Cerebellar cortex (tissue), 1 donor: ENCODE results near the gene URM1.

Experiments
- DNase-seq: peaks from one replicate; pipeline ENCODE4 v3.0.0-alpha.2; 2015; ENCODE audit warnings: low spot score

The URM1 gene

DNA sequence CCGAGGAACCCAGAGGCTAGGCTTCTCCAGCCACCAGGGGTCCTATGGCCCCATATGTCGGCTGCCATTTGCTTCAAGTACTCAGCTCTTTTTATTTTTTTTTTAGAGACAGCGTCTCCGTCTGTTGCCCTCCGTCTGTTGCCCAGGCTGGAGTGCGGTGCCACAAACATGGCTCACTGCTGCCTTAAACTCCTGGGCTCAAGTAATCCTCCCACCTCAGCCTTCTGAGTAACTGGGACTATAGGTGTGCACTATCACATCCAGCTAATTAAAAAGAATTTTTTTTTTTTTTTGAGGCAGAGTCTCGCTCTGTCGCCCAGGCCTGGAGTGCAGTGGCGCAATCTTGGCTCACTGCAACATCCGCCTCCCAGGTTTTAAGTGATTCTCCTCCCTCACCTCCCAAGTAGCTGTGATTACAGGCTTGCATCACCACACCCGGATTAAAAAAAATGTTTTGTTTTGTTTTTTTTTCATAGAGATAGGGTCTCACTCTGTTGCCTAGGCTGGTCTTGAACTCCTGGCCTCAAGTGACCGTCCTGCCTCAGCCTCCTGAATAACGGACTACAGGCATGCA, 58.4 kb downstream of the URM1 start:
- DNase-seq, result peak; percentile 75

DNA sequence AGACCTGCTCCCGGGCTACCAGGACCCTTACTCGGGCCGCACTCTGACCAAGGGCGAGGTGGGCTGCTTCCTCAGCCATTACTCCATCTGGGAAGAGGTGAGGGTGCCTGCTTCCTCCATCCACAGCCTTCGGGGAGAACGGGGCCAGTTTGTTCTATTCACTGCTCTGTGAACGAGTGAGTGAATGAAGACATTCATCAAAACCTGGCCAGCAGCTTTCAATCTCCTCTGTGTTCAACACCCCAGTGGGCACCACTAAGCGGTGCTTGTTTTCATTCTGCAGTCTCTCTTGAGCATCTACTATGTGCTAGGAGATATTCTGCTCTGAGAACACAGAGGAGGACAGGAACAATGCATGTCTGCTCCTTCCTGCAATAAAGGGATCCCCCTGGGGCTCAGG, 60.0 kb downstream of the URM1 start:
- DNase-seq, result no peak

DNA sequence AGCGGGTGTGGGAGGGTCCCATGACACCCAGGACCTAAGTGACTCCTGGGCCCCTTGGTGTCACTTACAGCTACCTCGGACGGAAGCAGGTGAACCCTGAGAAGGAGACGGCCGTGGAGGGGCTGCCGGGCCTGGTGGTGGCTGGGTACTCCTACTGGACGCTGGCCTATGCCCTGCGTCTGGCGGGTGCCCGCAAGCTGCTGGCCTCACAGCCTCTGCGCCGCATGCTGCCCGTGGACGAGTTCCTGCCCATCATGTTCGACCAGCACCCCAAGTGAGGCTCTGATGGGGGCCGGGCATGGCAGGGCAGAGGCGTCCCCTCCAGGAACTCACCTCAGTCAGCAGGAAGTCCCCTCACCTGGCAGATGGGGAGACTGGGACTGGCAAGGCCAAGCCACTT, 63.2 kb downstream of the URM1 start:
- DNase-seq, result no peak

DNA sequence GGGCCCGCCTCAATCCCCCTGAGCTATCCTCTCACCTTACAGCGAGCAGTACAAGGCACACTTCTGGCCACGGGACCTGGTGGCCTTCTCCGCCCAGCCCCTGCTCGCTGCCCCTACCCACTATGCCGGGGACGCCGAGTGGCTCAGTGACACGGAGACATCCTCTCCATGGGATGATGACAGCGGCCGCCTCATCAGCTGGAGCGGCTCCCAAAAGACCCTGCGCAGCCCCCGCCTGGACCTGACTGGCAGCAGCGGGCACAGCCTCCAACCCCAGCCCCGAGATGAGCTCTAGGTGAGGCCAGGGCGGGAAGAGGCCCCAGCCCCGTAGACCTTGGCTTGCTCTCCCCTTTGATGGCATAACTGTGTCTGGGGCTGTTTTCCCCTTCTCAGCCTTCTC, 64.4 kb downstream of the URM1 start:
- no peak for DNase-seq

DNA sequence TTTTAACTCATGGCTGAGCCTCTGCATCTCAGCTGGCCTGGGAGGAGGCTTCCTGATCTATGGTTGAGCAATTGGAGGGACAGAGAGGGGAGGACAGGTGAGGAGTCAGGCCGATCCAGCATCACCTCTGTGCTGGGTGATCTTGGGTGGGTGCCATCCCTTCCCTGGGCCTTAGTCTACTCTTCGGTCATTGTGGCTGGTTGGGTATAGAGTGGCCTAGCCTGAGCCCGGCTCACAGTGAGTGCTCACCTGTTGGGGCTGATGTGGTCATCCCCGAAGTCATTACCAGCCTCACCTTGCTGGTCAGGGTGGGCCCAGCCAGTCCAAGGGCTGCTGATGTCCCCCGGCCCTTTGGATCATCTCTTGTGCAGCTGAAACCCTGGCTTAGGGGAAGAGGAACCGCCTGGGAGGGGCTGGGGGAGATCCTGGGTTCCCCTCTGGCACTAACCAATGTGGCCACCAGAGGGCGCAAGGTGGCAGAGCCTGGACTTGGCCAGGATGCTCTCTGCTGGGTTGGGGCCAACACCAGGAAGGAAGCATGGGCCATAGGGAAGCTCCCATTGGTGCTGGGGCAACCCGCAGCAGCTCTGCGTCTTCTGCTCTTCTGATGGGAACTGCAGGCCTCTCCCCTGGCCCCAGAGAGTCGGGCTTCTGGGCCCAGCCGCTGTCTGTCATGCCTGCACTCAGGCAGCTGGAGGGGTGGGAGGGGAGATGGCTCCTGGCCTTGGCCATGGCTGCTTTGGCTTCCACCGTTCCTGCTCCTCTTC, 67.4 kb downstream of the URM1 start:
- DNase-seq, result peak; percentile 89

DNA sequence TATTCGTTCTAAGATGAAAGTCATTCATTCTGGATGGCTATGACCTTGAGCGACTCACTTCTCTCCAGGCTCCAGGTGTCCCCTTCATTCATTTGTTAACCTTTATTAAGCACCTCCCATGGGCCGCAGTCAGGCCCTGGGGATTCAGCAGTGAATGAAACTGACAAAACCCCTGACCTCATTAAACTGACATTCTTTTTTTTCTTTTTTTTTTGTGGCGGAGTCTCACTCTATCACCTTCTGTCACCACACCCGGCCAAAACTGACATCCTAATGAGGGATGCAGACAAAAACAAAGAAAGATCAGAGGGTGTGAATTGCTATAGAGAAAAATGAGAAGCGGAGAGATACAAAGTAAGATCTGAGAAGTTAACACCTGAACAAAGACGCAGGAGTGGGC, 68.1 kb downstream of the URM1 start:
- peak; percentile 41 for DNase-seq
